ENCODE results near the gene ALAS1. TPM values are rescaled to one million over a fixed set of nuclear protein-coding genes. Genes with fewer than 3 reads are reported as not detected.
"Not testable (repeated sequence)": the region's sequence is repeated elsewhere in the genome, so short reads cannot be mapped to it uniquely, and the experiment has no call there.

ALAS1 gene
- polyA plus RNA-seq, 1 donor from 2014 or later = 24.8 TPM

DNA sequence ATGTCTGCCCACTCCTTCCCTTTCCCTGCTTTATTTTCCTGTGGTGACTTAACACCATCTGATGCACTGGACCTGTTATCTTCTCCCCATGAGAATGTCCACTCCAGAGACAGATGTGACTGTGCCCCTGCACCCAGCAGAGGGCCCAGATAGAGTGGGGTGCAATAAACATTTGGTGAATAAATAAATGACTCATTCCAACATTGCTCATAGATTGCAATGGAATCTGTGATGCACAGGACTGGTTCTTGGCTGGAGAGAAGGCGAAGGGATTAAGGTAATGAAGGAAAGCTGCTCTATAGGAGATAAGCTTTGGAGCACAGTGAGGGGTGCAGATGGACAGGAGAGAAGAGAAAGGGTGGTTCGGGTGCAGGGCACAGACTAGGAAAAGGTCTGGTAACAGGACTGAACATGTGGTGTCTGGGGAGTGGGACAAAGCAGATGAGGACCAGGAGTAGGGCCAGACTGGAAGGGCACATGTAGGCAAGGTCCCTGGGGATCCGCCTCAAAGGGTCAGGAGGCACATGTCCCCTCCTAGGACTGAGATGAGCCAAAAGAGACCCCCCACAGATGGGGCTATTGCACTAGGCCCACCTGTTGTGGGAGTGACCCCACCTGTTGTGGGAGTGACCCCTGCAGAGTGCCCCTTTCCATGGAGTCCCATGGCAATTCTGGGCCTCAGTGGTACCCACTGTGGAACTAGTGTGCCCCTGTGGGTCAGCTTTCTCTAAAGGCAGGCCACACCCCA lies 26.3 kb upstream of the ALAS1 start:
- H3K27me3 Mint-ChIP-seq = no peaks in the 10 kb centered on the region
- peaks cover 0 to 1% (median 1%) of the 10 kb centered on the region in 3 donors for H3K4me1 Mint-ChIP-seq
- no peak overlapping the region for H3K27ac Mint-ChIP-seq
- H3K36me3 Mint-ChIP-seq = peaks cover 2% of the 10 kb centered on the region
- no peaks in the 10 kb centered on the region for H3K9me3 Mint-ChIP-seq
- H3K4me3 Mint-ChIP-seq = no peak overlapping the region

DNA sequence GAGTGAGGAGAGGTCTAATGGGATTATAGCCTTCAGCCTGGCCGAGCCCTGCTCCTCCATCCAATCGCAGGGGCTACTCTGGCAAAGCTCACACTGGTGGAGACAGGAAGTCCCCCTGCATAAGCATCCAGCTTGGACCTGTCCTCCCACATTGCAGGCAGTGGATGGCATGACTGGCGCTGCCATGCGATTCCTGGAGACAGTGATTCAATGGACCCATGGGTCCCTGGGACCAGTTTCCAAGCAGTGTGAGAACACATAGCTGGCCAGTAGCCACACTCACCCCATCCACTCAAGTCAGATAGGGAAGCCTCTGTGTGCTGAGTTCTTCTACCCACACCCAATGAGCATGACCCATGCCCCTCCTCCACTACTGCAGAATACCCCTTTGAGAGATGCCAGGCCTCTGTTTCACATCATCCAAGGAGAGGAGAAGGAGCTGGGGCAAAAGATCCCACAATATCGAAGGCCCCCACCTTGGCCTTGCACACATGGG lies 25.6 kb upstream of the ALAS1 start:
- Mint-ChIP-seq H3K4me1 (peaks cover 0 to 1% (median 1%) of the 10 kb centered on the region in 3 donors), H3K27ac (no peak overlapping the region), H3K36me3 (peaks cover 2% of the 10 kb centered on the region), H3K4me3 (no peak overlapping the region), H3K9me3 (no peaks in the 10 kb centered on the region), H3K27me3 (no peaks in the 10 kb centered on the region)

DNA sequence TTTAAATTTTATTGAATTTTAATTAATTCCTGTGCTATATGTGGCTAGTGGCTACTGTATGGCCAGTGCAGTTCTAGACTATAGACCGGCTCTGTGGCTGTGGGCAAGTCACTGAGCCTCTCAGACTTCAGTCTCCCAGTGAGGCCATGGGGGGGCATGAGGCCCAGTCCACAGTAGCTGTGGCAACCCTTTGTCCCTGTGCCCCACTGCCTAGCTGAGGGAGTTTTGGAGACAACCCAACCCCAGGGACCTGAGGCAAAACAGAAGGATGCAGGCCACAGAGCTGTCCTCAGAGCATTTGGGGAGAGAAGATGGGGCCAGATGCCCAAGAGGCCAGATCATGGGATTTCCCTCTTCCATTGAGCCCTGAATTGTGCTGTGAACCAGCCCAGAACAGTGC lies 24.9 kb upstream of the ALAS1 start:
- Mint-ChIP-seq H3K27ac (no peak overlapping the region), H3K4me1 (peaks cover 0 to 1% (median 1%) of the 10 kb centered on the region in 3 donors), H3K4me3 (no peak overlapping the region), H3K27me3 (no peaks in the 10 kb centered on the region), H3K36me3 (no peaks in the 10 kb centered on the region), H3K9me3 (no peaks in the 10 kb centered on the region)

DNA sequence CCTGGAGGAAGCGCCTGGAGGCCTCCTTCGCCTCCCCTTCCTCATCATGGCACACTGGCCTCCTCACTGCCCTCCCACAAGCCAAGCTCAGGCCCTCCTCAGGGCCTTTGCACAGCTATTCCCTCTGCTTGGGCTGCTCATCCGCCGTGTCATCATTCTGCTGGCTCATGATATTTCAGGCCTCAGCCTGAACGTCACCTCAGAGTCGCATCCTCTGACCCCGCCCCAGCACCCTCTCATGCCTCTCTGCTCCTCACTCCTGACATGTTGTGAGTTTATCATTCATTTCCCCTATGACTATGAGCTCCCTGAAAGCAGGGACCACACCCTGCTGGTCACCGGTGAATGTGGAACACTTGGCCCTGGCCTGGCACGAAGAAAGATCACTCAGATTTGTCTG lies 23.1 kb upstream of the ALAS1 start:
- H3K4me3 Mint-ChIP-seq = no peak overlapping the region
- H3K27ac Mint-ChIP-seq = no peak overlapping the region
- no peaks in the 10 kb centered on the region for H3K9me3 Mint-ChIP-seq
- peaks cover 4% of the 10 kb centered on the region for H3K36me3 Mint-ChIP-seq
- H3K27me3 Mint-ChIP-seq = no peaks in the 10 kb centered on the region
- peaks cover 0 to 1% (median 1%) of the 10 kb centered on the region in 3 donors for H3K4me1 Mint-ChIP-seq

DNA sequence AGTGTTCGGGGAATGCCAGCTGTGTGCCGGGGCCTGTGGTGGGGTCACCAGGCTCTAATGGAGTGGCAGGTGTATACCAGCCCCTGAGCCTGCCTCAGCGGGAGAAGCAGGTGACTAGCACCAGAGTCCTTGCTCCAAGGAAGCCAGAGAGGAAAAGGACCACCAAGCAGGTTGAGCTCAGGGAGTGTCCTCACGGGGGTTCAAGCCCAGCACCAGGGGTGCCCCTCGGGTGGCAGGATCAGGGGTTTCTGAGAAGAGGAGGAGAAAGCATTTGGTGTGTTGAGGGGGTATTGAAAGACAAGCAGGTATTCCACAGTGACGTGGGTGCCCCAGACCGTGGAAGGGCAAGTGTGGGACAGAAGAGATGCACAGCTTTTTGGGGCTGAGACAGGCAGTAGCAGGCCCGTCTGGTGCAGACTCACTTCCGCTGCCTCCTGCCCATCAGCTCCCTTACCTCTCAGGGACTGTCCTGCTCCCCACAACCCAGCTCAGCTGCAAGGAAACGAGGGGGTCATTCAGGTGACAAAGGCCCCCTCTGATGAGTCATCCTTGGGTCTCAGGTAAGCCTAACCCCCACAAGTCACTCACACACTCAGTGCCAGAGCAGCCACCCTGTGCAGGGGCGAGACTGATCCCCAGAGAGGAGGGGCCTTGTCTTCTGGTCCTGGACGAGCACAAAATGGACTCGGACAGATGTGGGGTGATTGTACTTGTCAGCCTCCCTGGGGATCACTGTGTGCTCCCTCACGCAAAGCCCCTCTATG lies 22.4 kb upstream of the ALAS1 start:
- Mint-ChIP-seq H3K27me3 (no peaks in the 10 kb centered on the region), H3K4me3 (no peak overlapping the region), H3K9me3 (no peaks in the 10 kb centered on the region), H3K36me3 (peaks cover 4% of the 10 kb centered on the region), H3K27ac (no peak overlapping the region), H3K4me1 (peaks cover 4 to 8% (median 7%) of the 10 kb centered on the region in 3 donors)

DNA sequence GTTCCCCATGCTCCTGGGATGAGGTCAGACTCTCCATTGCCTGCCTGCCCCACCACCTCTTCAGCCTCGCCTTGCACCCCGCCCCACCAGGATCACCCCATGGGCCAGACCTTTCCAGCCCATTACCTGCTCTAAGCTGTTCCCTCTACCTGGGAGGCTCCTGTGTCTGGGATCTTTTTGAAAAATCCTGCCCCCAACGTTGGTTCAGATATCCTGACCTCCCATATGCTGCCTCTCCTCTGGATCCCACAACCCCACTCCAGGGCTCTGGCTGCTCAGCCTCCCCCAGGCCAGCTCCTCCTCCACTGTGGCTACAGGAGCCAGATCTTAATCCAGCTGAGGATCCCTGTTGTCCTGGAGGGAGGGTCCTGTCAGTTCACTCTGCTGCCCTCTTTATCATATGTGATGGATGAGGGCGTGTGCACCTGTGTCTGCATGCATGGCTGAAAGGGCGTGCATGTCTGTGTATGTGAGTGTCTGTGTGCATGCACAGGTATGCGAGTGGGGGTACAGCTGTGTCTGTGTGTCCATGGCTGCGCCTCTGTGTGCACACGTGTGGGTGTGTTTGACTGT lies 21.7 kb upstream of the ALAS1 start:
- Mint-ChIP-seq H3K36me3 (peaks cover 4% of the 10 kb centered on the region), H3K27me3 (no peaks in the 10 kb centered on the region), H3K9me3 (no peaks in the 10 kb centered on the region), H3K4me3 (no peak overlapping the region), H3K4me1 (peaks cover 5 to 9% (median 8%) of the 10 kb centered on the region in 3 donors), H3K27ac (no peak overlapping the region)

DNA sequence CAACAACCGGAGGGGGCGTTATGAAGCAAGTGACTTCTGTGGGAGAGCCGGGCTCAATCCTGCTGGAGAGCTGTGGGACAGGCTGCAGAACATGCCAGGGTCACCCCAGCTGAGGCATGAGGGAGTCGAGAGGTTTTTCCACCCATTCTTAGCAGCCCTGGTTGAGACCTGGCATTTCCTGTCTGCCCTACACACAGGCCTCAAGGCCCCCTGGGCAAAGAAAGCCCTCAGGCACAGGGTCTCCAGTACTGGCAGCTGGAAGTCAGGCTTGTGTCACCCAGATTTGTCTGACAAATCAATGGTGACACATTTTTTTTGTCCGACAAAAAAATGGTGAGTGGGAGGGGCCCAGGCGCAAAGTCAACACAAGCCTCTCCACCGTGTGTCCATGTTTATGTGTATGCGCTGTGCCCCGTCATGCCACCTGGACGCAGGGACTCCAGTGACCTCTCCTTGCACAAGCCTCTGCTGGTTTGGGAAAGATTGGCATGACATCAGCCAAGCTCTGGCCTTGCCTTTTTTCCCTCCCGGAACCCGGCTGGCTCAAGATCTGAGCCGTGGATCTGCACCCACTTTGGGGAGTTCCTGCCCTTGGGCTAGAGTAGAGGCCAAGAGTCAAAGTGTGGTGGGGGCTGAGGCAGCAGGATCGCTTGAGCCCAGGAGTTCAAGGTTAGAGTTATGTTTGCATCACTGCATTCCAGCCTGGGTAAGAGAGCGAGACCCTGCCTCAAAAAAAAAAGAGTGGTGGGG lies 20.8 kb upstream of the ALAS1 start:
- Mint-ChIP-seq H3K27ac (no peak overlapping the region), H3K27me3 (no peaks in the 10 kb centered on the region), H3K9me3 (no peaks in the 10 kb centered on the region), H3K4me1 (peaks cover 5 to 9% (median 8%) of the 10 kb centered on the region in 3 donors), H3K36me3 (peaks cover 4% of the 10 kb centered on the region), H3K4me3 (no peak overlapping the region)

DNA sequence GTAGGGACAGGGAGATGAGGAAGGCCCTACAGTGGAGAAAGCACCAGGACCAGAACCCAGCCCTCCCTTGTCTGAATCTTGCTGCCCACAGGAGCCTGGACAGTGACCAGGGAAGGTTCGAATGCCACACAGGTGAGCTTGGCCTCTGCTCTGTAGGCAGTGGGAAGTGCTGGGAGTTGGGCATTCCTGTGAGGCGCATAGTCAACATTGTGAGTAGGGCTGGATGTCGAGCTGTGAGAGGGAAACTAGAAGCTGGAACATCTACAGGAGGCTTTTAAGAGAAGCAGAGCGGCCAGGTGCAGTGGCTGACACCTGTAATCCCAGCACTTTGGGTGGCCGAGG lies 20.3 kb upstream of the ALAS1 start:
- Mint-ChIP-seq H3K27ac (no peak overlapping the region), H3K27me3 (no peaks in the 10 kb centered on the region), H3K4me3 (no peak overlapping the region), H3K4me1 (peaks cover 5 to 9% (median 8%) of the 10 kb centered on the region in 3 donors), H3K9me3 (no peaks in the 10 kb centered on the region), H3K36me3 (peaks cover 4% of the 10 kb centered on the region)

DNA sequence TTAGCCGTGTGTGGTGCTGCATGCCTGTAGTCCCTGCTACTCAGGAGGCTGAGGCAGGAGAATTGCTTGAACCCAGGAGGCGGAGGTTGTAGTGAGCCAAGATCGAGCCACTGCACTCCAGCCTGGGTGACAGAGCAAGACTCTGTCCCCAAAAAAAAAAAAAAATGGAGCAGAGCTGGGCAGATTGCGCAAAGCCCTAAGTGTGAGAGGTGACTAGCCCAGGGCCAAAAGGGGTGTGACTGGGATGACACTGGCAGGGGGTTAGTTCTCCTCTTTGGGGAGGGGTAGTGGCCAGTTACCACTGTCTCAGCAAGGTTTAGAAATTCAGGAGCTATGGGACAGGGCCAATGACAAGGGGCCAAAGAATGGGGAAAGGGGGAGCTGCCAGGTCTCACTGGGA lies 19.8 kb upstream of the ALAS1 start:
- not testable (repeated sequence) for H3K27me3 Mint-ChIP-seq, H3K9me3 Mint-ChIP-seq, H3K4me1 Mint-ChIP-seq, H3K36me3 Mint-ChIP-seq, H3K27ac Mint-ChIP-seq
- H3K4me3 Mint-ChIP-seq = peak overlapping the region in 1 of 4 donors; percentile 67

DNA sequence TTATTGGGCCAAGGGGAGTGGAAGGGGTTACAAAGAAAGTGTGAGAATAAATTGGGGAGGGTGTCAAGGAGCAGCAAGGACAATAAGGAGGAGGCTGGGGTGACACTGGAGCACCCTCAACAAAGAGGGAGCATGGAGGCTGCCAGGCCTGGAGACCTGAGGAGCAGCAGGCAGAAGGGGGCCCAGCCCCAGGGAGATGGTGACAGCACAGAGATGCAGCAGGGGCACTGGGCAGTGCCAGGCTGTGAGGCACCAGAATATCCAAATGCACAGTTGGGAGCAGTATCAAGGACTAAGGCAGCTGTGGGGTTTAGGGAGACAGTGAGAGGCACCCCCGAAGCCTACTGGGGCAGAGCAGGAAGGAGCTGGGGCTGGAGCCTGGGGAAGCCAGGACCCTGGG lies 19.4 kb upstream of the ALAS1 start:
- Mint-ChIP-seq H3K27me3 (no peaks in the 10 kb centered on the region), H3K4me3 (peak overlapping the region in 1 of 4 donors; percentile 67), H3K36me3 (peaks cover 4% of the 10 kb centered on the region), H3K4me1 (peaks cover 5 to 9% (median 8%) of the 10 kb centered on the region in 3 donors), H3K9me3 (no peaks in the 10 kb centered on the region), H3K27ac (no peak overlapping the region)

DNA sequence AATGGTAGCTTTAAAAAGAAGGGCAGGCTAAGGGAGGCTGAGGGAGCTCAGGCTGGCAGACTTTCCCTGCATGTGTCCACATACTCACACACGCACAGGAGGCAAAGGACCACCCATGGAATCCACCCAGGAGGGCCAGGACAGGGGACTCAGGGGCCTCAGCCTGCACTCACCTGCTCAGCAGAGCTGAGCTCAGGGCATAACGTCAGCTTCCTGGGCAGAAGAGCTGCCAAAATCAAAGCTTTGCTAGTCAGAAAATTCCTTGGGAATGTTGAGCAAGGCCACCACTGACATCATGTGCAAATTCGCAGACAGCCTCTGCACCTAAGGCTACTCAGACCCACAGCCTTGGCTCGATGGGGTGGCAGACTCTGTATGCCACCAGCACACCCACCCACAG lies 16.4 kb upstream of the ALAS1 start:
- no peaks in the 10 kb centered on the region for H3K27me3 Mint-ChIP-seq
- peaks cover 5 to 9% (median 7%) of the 10 kb centered on the region in 3 donors for H3K4me1 Mint-ChIP-seq
- no peak overlapping the region for H3K4me3 Mint-ChIP-seq
- no peak overlapping the region for H3K27ac Mint-ChIP-seq
- peaks cover 4% of the 10 kb centered on the region for H3K36me3 Mint-ChIP-seq
- no peaks in the 10 kb centered on the region for H3K9me3 Mint-ChIP-seq

DNA sequence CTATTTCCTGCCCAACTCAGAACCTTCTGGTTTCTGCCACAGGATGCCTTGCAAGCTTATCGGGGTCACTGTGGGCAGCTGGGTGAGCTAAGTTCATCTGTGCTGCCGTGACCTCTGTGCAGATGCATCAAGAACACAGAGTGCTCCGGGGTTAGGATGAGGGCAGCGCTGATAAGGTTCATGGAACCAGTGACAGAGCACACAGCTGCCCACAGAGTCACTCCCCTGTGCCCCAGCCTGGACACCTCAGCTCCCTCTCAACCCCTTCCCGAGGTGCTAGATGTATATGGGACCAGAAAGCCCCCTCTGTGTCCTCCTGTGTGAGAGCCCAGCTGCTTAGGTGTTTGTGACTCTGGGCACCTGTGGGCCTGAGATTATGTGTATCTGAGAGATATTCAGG lies 15.8 kb upstream of the ALAS1 start:
- H3K9me3 Mint-ChIP-seq = no peaks in the 10 kb centered on the region
- H3K27me3 Mint-ChIP-seq = no peaks in the 10 kb centered on the region
- H3K36me3 Mint-ChIP-seq = peaks cover 6% of the 10 kb centered on the region
- no peak overlapping the region for H3K27ac Mint-ChIP-seq
- peaks cover 5 to 8% (median 7%) of the 10 kb centered on the region in 3 donors for H3K4me1 Mint-ChIP-seq
- H3K4me3 Mint-ChIP-seq = no peak overlapping the region

DNA sequence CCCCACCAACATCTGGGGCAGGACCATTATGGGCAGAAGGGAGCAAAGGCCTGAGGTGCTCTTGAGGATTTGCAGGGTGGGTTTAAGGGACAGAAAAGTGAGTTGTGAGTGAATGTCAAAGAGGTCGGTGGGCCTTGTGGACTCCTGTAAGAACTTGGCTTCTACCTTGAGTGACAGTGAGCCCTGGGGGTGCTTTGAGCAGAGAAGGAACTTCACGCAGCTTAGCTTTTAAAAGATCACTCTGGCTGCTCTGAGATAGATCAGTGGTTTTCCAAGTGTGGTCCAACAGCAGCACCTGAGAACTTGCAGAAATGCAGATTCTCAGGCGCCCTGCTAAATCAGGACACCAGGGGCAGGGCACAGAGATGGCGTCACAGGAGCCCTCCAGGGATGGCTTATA lies 15.3 kb upstream of the ALAS1 start:
- Mint-ChIP-seq H3K4me1 (peaks cover 5 to 8% (median 7%) of the 10 kb centered on the region in 3 donors), H3K27ac (no peak overlapping the region)

DNA sequence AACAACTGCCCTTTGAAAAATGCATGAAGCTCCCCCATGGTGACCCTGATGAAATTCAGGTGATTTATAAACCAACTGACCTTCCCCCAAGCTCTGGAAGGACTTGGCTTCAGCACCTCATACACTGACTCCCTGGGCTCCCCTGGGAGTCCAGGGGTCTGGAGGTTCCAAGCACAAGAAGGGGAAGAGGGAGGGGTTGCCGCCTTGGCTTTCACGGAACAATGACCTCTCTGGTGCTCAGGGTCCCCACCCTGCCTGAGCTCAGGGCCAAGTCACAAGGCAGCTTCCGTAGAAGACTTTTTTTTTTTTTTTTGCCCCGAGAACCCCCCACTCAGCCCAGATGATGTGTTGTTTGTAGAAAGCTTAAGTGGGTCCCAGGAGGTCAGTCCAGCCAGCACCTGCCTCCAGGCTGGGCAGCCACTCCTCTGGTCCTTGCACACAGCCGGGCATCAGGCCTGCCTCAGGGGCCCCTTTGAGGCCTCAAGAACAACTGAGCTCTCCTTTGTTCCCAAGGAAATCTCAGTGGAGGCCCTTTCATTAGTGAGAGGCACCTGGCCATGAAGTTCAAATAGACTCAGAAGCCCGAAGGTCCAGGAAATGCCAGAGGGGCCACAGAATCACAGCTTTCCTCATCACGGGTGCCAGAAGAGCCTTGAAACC lies 14.0 kb upstream of the ALAS1 start:
- no peak overlapping the region for H3K4me3 Mint-ChIP-seq
- H3K27me3 Mint-ChIP-seq = no peaks in the 10 kb centered on the region
- H3K4me1 Mint-ChIP-seq = peaks cover 5 to 11% (median 7%) of the 10 kb centered on the region in 3 donors
- no peak overlapping the region for H3K27ac Mint-ChIP-seq
- H3K36me3 Mint-ChIP-seq = peaks cover 2% of the 10 kb centered on the region
- no peaks in the 10 kb centered on the region for H3K9me3 Mint-ChIP-seq

More for the DNA sequence above, 15.3 kb upstream of the ALAS1 start:
- Mint-ChIP-seq H3K27me3 (no peaks in the 10 kb centered on the region), H3K4me3 (no peak overlapping the region), H3K9me3 (no peaks in the 10 kb centered on the region), H3K36me3 (peaks cover 6% of the 10 kb centered on the region)
